ENCODE results near the gene GTSE1. TPM values are rescaled to one million over a fixed set of nuclear protein-coding genes. Genes with fewer than 3 reads are reported as not detected.
A peak's percentile ranks its signal among the peaks of the same experiment; 100 is the strongest.

GTSE1 gene
- total and polyA plus RNA-seq, 2 of the 13 experiments (the other 11 are each of a cell fraction or from before 2014, with no cell fraction given): 10.7 to 13.5 TPM

DNA sequence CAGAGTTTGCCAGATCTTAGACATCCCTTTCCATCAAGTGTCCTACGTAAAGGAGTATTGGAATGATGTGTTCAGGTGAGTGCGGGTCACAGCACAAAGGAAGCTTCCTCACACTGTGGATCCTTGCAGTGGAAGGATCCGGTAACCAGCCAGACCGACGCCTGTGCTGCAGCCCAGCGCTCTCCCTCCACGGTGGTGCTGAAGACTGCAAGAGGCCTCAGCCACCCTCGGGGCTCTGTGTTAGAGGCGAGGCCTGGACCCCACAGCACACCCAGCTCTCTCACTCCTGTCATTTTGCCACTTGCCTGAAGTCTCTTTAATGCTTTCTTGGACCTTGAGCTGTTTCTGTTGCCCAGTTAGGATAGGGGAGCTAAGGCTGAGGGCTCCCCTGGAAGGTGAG lies 41.2 kb downstream of the GTSE1 start:
- CTCF ChIA-PET (ENCODE audit: low intra/inter-chr PET ratio, low total read pairs): no interaction called here
- no peak for ATAC-seq

More for the DNA sequence above, 41.2 kb downstream of the GTSE1 start:
- 100% methylated on average over 3 of the region's 9 CpGs for WGBS (ENCODE audit: low lambda C conversion rate)
- TF ChIP-seq, protein P1, sequence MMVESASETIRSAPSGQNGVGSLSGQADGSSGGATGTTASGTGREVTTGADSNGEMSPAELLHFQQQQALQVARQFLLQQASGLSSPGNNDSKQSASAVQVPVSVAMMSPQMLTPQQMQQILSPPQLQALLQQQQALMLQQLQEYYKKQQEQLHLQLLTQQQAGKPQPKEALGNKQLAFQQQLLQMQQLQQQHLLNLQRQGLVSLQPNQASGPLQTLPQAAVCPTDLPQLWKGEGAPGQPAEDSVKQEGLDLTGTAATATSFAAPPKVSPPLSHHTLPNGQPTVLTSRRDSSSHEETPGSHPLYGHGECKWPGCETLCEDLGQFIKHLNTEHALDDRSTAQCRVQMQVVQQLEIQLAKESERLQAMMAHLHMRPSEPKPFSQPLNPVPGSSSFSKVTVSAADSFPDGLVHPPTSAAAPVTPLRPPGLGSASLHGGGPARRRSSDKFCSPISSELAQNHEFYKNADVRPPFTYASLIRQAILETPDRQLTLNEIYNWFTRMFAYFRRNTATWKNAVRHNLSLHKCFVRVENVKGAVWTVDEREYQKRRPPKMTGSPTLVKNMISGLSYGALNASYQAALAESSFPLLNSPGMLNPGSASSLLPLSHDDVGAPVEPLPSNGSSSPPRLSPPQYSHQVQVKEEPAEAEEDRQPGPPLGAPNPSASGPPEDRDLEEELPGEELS (CRISPR knock-in tag; IDR thresholded peaks at IDR 0.05): no peak
- peak; percentile 14 to 68; a peak in 3 of 4 replicates for TF ChIP-seq REST (IDR thresholded peaks at IDR 0.05; ENCODE audit: borderline replicate concordance in 1 of 2, low read depth in 1 of 2, low read length in 2 of 2)
- Histone ChIP-seq H3K27ac (ENCODE audit: extremely low read length, insufficient read depth, low read length) (no peak overlapping the region), H3K79me2 (ENCODE audit: insufficient read depth, low read length) (peaks cover 36% of the 10 kb centered on the region), H3K9me3 (ENCODE audit: low read length) (no peaks in the 10 kb centered on the region), H4K20me1 (ENCODE audit: insufficient read depth, low read length) (peaks cover 5% of the 10 kb centered on the region; the same call in 1 of the 2 replicates), H2AFZ (ENCODE audit: low read length) (no peak overlapping the region), H3K36me3 (replicated peaks in 1 of 2; ENCODE audit: control insufficient read depth in 1 of 2, insufficient read depth in 2 of 2, low read length in 2 of 2) (peaks cover 20 to 44% of the 10 kb centered on the region in 2 experiments), H3K27me3 (ENCODE audit: control insufficient read depth in 1 of 2, insufficient read depth in 2 of 2, low read length in 2 of 2) (no peaks in the 10 kb centered on the region; a peak in 1 of 5 replicates), H3K9ac (ENCODE audit: insufficient read depth, low read depth, low read length) (no peak overlapping the region), H3K4me3 (replicated peaks in 1 of 3; ENCODE audit: insufficient read depth in 1 of 3, low read depth in 2 of 3, low read length in 3 of 3) (0 out of 6 replicates have a peak overlapping the region, but pooled peaks of 1 of the 3 experiments have one; percentile 4), H3K4me1 (ENCODE audit: insufficient read depth, low read length) (peaks cover 40% of the 10 kb centered on the region), H3K4me2 (ENCODE audit: low read depth, low read length) (no peak overlapping the region; the same call in 1 of the 2 replicates)
- no TSS peak for BruUV-seq (replicated peaks)
- POLR2A ChIA-PET: no interaction called here
- intact Hi-C loops (cut with micrococcal nuclease; ENCODE audit: unreplicated experiment) (no loop called here), in situ Hi-C loops (cut with HindIII; ENCODE audit: extremely low pct_ligation_motif_present, low pct_unique_long_range_greater_than_20kb) (no loop called here)
- no peak for FAIRE-seq
- DNase-seq (ENCODE audit: low spot score): no peak

Data from HepG2 (cell line).